ENCODE measurements around the gene CRHBP.
"Not testable (repeated sequence)": the region's sequence is repeated elsewhere in the genome, so short reads cannot be mapped to it uniquely, and the experiment has no call there.

Gene CRHBP, protein sequence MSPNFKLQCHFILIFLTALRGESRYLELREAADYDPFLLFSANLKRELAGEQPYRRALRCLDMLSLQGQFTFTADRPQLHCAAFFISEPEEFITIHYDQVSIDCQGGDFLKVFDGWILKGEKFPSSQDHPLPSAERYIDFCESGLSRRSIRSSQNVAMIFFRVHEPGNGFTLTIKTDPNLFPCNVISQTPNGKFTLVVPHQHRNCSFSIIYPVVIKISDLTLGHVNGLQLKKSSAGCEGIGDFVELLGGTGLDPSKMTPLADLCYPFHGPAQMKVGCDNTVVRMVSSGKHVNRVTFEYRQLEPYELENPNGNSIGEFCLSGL

DNA sequence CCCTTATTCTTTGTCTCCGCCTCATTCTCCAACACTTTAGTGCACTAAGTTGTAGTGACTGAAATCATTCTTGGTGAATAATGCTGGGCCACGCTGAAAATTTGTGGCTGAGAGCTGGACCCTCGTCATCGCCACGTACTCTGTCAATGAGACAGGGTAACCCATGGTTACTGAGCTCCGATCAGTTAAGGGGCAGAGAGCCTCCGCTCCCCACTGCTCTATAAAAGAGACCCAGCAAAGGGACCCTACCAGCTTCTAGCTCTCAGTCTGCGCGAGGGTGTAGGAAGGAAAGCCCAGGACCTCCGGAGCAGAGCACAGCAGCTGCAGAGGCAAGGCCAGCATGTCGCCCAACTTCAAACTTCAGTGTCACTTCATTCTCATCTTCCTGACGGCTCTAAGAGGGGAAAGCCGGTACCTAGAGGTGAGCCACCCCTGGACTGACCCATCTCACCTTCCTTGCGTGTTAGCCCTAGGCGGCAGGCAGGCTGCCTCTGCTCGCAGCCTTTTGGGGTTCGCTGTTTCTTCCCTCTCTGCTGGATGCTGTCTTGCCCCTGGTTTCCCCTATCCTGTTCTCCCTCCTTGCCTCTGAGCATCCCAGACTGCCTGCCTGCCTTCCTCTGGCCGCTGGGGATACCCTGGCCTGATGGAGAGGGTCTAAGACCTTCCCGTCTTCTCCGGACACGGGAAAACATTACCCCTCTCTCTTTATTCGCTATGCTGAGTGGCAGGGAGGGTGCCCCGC, at the start of gene CRHBP:
Gene CRHBP, plus strand, starts transcription at position 251 of the 742 bp plus-strand sequence. Its CDS starts 90 bp downstream, at position 341.
- DNase-seq (ENCODE audit: low read depth in 1 of 2, low spot score in 1 of 2): no peak

DNA sequence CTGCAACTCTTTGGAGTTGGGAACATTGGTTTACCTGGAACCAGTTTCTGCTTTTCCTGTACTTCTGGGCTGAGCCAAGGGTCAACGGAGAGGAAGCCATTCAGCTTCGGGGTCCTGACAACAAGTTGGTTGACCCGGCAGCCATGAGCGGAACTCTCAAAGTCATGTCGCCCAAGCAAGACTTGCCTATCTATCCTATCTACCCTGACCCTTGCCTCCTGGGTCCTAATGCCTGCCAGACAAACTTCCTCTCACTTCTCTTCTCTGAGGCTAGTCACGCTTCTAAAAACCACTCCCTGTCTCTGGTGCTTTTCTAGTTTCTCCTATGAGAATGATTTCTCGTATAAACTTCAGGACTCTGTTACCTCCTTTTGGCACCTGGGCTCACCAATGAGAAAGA, 44.7 kb upstream of the CRHBP start:
- no peak for DNase-seq (ENCODE audit: low read depth in 1 of 2, low spot score in 1 of 2)

DNA sequence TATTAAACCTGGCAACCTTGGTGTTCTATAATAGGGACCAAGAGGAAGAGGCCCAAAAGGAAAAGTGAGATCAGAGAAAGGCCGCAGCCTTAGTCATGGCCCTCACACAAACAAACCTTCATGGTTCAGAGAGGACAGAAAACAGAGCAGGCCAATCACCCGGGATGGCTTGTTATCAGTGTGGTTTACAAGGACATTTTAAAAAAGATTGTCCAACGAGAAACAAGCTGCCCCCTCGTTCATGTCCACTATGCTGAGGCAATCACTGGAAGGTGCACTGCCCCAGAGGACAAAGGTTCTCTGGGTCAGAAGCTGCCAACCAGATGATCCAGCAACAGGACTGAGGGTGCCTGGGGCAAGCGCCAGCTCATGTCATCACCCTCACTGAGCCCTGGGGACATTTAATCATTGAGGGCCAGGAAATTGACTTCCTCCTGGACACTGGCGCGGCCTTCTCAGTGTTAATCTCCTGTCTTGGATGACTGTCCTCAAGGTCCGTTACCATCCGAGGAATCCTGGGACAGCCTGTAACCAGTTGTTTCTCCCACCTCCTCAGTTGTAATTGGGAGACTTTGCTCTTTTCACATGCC, 42.4 kb upstream of the CRHBP start:
- not testable (repeated sequence) for DNase-seq (ENCODE audit: low read depth in 1 of 2, low spot score in 1 of 2)

DNA sequence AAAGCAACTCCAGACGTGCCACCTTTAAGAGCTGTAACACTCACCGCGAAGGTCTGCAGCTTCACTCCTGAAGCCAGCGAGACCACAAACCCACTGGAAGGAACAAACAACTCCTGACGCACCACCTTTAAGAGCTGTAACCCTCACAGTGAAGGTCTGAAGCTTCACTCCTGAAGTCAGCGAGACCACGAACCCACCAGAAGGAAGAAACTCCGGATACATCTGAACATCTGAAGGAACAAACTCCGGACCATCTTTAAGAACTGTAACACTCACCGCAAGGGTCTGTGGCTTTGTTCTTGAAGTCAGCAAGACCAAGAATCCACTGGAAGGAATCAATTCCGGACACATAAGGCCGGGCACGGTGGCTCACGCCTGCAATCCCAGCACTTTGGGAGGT, 38.2 kb upstream of the CRHBP start:
- DNase-seq (ENCODE audit: low read depth in 1 of 2, low spot score in 1 of 2): not testable (repeated sequence)

DNA sequence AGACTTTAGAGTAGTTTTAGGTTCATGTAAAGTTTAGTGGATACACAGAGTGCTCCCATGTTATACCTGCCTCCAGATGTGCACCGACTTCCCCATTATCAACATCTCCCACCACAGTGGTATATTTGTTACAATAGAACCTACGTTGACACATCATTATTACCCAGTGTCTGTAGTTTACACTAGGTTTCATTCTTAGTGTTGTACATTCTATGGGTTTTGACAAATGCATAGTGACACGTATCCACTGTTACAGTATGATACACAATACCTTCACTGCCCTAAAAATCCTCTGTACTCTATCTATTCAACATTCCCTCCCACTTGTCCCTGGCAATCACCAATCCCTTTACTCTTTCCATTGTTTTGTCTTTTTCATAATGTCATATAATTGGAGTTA, 34.3 kb upstream of the CRHBP start:
- DNase-seq (ENCODE audit: low read depth in 1 of 2, low spot score in 1 of 2): no peak

DNA sequence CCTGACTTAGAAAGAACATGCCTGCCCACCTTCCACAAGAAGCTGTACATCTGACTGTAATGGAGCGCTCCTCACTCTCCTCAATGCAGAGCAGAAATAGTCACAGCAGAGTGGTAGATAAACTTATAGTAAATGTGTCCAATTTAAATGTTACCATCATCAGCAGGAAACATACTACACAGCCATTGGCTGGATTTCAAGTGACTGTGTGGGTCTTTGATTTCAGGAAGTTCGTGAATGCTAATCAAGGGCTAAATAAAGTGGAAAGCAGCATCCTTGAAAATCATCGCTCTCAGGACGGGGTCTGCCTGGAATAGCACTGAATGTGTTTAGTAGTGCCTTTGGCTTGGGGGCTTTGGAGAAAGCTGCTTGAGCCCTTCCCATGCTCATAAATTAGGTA, 32.4 kb upstream of the CRHBP start:
- no peak for DNase-seq (ENCODE audit: low read depth in 1 of 2, low spot score in 1 of 2)

DNA sequence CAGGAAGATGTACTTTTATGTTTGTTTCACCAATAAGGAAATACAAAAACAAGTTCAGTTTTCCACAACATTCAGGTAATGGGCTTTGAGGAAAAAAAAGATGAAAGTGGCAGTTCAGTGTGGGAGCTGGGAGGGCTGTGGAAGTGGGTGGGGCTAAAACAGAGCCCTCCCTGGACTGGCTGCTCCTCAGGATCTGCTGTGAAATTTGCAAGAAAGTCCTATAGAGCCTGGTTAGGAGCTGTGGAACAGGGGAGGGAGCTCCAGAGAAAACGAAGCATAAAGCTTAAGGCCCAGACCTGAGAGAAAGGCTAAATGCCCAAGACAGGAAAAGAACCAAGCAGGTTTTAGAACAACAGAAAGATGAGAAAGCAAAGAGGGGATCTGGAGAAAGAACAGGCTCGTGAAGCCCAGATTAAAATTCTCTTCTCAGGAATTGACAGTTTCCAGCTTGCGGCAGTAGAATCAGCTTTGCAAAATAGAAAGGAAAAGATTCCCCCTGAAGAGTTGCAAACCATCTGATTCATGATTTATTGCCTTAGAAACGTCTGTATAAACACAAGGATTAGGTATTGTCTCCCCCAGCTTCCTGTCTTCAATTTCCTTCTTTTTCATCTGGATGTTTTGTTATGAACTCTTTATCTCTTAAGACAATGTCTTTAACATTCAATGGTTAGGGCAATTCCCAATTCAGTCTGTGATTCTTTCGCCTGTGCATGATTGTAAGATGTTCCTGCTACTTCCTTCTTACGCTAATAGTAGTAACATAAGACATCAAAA, 26.3 kb upstream of the CRHBP start:
- no peak for DNase-seq (ENCODE audit: low read depth in 1 of 2, low spot score in 1 of 2)

DNA sequence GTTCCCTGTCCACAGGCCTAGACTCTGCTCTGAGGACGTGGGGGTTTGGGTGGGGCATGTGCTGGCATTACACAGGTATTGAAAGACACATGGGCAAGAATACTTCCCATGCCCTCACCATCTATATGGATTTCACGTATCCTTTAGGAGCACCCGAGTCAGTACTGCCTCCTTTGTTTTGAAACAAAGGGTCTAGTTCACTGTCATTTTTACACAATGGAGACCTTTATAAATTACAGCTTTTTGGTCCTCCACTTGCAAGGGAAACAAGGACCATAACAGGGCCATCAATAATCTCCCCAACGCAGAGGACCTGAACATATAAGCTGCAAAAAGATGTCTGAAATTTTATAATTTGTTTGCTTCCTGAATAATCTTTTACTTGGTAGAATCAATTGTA, 24.9 kb upstream of the CRHBP start:
- DNase-seq (ENCODE audit: low read depth in 1 of 2, low spot score in 1 of 2): no peak

DNA sequence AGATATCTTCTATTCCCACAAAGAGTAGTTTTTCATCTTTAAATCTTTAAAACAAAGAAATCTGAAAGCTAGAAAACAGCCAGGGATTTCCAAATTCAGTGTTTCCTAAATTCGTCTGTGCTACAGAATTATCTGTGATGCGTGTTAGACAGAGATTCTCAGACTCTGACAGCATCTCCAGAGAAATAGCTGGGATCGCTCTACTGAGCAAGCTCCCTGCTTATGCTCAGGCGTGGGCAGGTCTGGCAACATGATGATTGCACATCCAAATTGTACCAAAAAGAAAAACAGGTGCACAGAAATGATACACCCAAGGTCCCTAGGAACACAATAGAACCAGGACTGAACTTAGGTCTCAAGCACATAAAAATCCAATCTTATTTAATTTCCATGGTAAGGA, 22.8 kb upstream of the CRHBP start:
- no peak for DNase-seq (ENCODE audit: low read depth in 1 of 2, low spot score in 1 of 2)

DNA sequence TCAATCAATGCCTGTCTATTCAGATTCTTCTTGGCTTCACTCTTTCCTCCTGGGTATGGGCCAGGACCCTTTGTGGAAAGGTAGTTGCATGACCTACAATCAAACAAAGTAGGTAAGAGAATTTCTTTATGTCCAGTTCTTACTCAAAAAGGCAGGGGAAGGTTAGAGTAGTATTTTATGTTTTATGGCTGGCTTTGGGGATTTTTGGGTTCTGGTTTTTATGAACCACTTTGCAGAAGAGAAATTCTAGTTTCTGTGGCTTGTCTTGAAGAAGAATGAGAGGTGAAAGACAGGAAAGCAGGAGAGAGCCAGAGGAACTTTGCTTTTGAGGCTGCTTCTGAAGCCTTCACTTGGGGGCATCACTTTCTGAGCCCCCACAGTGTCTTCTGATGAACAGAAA, 14.7 kb upstream of the CRHBP start:
- DNase-seq (ENCODE audit: low read depth in 1 of 2, low spot score in 1 of 2): no peak

DNA sequence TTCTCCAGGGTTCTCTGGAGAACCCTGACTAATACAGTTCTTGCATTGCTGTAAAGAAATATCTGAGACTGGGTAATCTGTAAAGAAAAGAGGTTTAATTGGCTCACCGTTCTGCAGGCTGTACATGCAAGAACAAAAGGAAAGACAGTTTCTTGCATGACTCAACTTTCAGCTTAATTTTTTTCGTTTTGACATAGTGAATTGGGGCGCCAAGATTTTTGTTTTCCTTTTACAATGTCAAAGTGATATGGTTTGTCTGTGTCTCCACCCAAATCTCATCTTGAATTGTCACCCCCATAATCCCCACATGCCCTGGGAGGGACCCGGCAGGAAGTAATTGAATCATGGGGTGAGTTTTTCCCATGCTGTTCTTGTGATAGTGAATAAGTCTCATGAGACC, 11.8 kb upstream of the CRHBP start:
- DNase-seq (ENCODE audit: low read depth in 1 of 2, low spot score in 1 of 2): no peak

DNA sequence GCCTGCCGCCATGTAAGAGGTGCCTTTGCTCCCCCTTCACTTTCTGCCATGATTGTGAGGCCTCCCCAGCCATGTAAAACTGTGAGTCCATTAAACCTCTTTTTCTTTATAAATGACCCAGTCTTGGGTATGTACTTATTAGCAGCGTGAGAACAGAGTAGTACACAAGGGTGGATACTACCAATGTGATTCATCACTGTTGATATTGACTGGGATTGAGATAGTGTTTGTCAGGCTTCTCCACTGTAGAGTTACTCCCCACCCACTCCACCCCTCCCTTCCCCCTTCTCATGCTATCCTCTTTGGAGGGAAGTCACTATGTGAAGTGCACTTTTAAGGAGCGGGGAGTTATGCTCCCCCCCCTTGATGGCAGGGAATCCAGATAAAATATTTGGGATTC, 11.4 kb upstream of the CRHBP start:
- no peak for DNase-seq (ENCODE audit: low read depth in 1 of 2, low spot score in 1 of 2)

DNA sequence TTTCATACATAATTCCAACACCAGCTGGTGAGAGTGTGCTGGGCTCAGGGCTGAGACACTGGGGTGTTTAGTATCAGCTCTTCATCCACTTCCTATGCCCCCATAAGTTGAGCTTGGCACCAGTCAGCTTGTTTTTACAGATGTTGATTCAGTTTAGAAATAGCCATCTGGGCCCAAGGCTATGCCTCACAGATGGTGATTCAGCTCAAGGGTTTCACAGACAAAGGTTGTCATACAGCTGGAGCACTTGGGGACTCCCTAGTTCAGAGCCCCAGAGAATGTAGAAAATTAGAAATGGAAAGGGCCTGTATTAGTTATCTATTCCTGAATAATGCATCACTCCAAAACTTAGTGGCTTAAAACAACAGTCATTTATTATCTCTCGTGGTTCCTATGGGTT, 10.3 kb upstream of the CRHBP start:
- no peak for DNase-seq (ENCODE audit: low read depth in 1 of 2, low spot score in 1 of 2)

DNA sequence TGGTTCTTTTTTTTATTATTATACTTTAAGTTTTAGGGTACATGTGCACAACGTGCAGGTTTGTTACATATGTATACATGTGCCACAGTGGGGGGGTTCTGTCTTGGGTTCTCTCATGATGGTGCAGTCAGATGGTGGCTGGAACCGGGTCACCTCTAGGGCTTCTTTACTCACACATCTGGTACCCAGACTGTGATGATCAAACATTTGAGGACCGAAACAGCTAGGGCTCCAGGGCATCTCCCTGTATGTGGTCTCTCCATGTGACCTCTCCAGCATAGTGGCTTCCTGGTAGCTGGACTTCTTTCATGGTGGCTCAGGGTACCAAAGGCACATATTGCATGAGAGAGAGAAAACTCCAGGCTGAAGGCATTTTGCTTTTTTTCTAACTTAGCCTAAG, 9.8 kb upstream of the CRHBP start:
- no peak for DNase-seq (ENCODE audit: low read depth in 1 of 2, low spot score in 1 of 2)

DNA sequence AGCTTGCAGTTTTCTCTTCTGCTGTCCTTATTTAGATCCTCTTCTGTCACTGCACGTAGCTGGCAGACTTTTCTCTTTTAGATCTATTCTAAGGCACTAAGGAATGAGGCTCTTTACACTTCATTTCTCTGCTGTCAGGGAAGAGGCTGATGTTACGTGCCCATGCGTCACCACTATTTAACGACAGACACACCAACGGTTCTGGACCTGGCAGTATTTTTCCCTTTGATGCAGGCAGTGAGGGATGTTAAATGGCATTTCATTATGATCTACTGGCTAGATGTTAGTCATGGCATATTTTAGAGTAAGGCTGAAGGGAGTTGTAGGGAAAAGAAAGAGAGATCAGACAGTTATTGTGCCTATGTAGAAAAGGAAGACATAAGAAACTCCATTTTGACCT, 8.2 kb upstream of the CRHBP start:
- DNase-seq (ENCODE audit: low read depth in 1 of 2, low spot score in 1 of 2): no peak

DNA sequence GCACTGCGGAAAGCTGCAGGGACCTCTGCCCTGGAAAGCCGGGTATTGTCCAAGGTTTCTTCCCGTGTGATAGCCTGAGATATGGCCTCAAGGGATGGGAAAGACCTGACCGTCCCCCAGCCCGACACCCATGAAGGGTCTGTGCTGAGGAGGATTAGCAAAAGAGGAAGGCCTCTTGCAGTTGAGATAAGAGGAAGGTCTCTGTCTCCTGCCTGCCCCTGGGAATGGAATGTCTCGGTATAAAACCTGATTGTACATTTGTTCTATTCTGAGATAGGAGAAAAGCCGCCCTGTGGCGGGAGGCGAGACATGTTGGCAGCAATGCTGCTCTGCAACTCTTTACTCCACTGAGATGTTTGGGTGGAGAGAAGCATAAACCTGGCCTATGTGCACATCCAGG, 7.6 kb upstream of the CRHBP start:
- not testable (repeated sequence) for DNase-seq (ENCODE audit: low read depth in 1 of 2, low spot score in 1 of 2)

DNA sequence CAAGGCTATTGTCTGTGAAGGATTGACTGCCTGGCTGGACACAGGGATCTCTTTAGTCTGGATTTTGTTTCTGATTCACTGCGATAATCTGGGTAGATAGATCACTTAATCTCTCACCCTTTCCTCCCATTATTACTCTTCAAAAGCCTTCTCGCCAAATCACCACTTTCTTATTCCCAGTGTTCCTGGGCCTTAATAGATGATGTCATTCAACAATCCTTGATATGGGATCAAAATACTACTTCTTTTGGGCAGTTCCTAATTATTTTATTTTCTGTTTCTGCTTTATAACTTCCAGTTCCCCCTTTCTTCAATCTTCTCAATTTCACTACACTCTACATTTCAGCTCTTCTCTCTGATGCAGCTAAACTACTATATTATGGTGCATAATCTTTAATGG, 6.8 kb upstream of the CRHBP start:
- no peak for DNase-seq (ENCODE audit: low read depth in 1 of 2, low spot score in 1 of 2)

DNA sequence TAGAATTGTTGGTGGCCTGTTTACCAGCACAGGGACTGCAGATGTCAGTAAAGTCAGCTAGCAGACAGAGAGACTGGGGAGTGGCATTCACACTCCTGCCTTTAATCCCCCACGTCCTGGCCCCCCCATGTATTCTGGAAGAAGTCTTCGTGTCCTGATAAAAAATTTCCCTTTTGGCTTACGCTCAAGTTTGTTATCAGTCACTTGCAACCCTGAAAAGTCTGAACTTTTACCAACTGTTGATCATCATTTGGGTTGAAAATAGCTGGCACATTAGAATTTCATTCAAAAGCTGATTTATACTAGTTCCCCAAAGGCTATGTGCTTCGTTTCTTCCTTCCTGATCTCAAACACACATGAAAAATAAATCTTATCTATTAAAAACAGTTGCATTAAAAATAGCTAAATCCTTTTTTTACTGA, 5.8 kb upstream of the CRHBP start:
- DNase-seq (ENCODE audit: low read depth in 1 of 2, low spot score in 1 of 2): no peak

DNA sequence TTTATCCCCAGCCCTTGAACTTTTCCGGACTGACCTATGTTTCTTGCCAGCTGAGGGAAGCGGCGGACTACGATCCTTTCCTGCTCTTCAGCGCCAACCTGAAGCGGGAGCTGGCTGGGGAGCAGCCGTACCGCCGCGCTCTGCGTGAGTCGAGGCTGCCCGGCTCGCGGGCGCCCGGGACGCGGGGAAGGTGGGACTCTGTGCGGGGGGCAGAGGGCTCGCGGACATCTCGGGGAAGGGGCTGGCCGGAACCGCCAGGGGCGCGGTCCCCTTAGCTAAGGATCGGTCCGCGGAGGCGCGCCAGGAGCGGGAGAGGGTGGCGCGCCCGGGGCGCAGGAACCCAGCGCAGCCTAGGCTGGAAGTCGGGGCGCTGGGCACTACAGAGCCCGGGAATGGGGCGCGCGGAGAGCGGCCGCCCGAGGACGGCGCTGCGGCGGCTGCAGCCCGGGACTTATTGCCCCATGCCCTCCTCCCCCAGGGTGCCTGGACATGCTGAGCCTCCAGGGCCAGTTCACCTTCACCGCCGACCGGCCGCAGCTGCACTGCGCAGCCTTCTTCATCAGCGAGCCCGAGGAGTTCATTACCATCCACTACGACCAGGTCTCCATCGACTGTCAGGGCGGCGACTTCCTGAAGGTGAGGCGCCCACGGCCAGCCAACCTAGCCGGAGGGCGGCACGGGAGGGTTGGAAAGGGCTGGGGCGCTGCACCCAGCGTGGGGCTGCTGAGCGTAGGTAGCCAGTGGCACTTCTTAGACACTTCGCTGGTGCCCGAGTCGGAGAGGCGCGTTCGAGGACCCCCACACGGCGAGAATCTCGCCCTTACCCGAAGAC, 922 bp downstream of the CRHBP start:
- no peak for DNase-seq (ENCODE audit: low read depth in 1 of 2, low spot score in 1 of 2)

DNA sequence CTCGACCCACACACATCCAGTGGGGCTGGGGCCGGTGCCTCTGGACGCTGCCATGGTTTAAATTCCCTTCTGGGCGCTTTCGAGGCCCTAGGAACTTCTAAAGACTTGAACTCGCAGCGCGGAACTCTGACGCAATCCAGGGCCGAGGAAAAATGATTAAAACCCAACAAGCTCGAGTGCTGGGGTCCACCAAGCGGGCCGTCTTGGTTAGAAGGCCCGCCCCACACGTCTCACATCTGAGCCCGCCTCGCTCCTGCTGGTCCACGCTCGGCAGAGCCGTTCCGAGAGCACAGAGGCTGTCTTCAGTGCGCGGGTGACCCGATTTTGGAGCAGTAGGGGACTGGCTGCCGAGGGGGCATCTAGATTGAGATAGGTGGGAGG, 1.5 kb downstream of the CRHBP start:
- no peak for DNase-seq (ENCODE audit: low read depth in 1 of 2, low spot score in 1 of 2)

DNA sequence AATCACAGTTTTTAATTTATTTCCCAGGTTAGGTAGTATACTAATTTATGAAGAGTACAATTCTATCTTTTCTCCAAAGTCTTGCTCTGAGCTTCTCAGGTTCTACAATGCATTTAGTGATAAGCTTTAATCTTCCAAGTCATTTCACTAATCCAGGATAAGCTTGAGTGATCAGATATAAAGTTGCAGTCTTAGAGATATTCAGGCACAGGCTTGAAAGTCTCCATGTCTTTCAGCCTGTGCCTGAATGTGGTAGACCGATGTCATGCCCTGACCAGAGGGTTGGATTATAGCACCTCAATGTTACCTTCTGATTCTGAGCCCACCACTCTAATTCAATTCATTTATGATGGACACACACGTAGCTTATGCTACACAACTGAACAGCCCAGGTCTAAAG, 3.2 kb downstream of the CRHBP start:
- no peak for DNase-seq (ENCODE audit: low read depth in 1 of 2, low spot score in 1 of 2)

All from activated T-helper 1 cell treated with anti-CD3 and anti-CD28 coated beads, Interleukin-2, amount 50 U/mL, for 16 hours (primary cell).